DND-41 (cell line): ENCODE measurements around the gene AFF3.

ENCODE experiments used
- ATAC-seq: fragments of 200-7000 bp; cut with Tn5 transposase; 3 replicates; pipeline ENCODE4 v1.9.1; 2021; ENCODE audit warnings: low read depth; ENCODE audit not compliant: insufficient read depth
- DNase-seq: peaks from one replicate; pipeline ENCODE4 v3.0.0-alpha.2; 2020
- H2AFZ ChIP-seq: 2 replicates; pipeline ENCODE4 v1.6.0; 2012; ENCODE audit warnings: low read depth, low read length
- H3K27ac ChIP-seq: 2 replicates; pipeline ENCODE4 v1.5.1; 2012; ENCODE audit warnings: low read length, inconsistent platforms
- H3K27me3 ChIP-seq: fragments of 200-600 bp; sonication (generic); 2 replicates; pipeline ENCODE4 v1.6.0; 2012; ENCODE audit warnings: low read length, mild to moderate bottlenecking, inconsistent platforms; ENCODE audit not compliant: insufficient read depth, poor library complexity
- H3K36me3 ChIP-seq: 2 replicates; pipeline ENCODE4 v1.5.1; 2012; ENCODE audit warnings: low read length, inconsistent platforms; ENCODE audit not compliant: insufficient read depth
- H3K4me1 ChIP-seq: 2 replicates; pipeline ENCODE4 v1.5.1; 2012; ENCODE audit warnings: mild to moderate bottlenecking, low read length; ENCODE audit not compliant: insufficient read depth
- H3K4me2 ChIP-seq: 2 replicates; pipeline ENCODE4 v1.6.0; 2012; ENCODE audit warnings: mild to moderate bottlenecking, moderate library complexity, low read length, inconsistent platforms; ENCODE audit not compliant: insufficient read depth
- H3K4me3 ChIP-seq, 2 experiments: fragments of 200-600 bp in 1 of 2; shearing (Covaris generic) in 1 of 2; 2 replicates each; pipeline ENCODE4 v1.5.1; 2012 to 2016; ENCODE audit warnings: inconsistent platforms in 2 of 2, low read length in 2 of 2, mild to moderate bottlenecking in 2 of 2, low read depth in 1 of 2, moderate library complexity in 1 of 2
- H3K79me2 ChIP-seq: 2 replicates; pipeline ENCODE4 v1.6.0; 2012; ENCODE audit warnings: low read length, inconsistent platforms; ENCODE audit not compliant: insufficient read depth
- H3K9ac ChIP-seq: 2 replicates; pipeline ENCODE4 v1.6.0; 2012; ENCODE audit warnings: low read depth, mild to moderate bottlenecking, inconsistent platforms, low read length, moderate library complexity
- H3K9me3 ChIP-seq: 2 replicates; pipeline ENCODE4 v1.5.1; 2012; ENCODE audit warnings: low read length, moderate library complexity, mild to moderate bottlenecking, inconsistent platforms; ENCODE audit not compliant: insufficient read depth, severe bottlenecking
- H4K20me1 ChIP-seq: 2 replicates; pipeline ENCODE4 v1.6.0; 2012; ENCODE audit warnings: low read length; ENCODE audit not compliant: insufficient read depth
- CTCF ChIP-seq: IDR thresholded peaks from 2 replicates; pipeline ENCODE4 v1.5.1; 2012; ENCODE audit warnings: borderline replicate concordance, low read length, moderate library complexity, mild to moderate bottlenecking; ENCODE audit not compliant: poor library complexity, severe bottlenecking; ENCODE audit errors: extremely low read depth
- EZH2 ChIP-seq: IDR thresholded peaks from 3 replicates; pipeline ENCODE4 v1.6.1; 2012; ENCODE audit warnings: borderline replicate concordance, low read depth, mild to moderate bottlenecking, moderate library complexity, low read length, inconsistent platforms; ENCODE audit not compliant: severe bottlenecking

Gene AFF3

GRCh38 chr2:99961196-99961913 is 181.0 kb downstream of the AFF3 start:
- DNase-seq = no peak
- H3K27ac ChIP-seq = no peak overlapping the region
- no peak overlapping the region for H3K4me2 ChIP-seq
- no peak overlapping the region for H2AFZ ChIP-seq
- H3K79me2 ChIP-seq = no peaks in the 10 kb centered on the region
- H3K4me3 ChIP-seq = no peak overlapping the region
- H3K36me3 ChIP-seq = peaks cover 2% of the 10 kb centered on the region; the same call in 1 of the 2 replicates
- no peak overlapping the region for H3K9ac ChIP-seq
- no peak for ATAC-seq
- H4K20me1 ChIP-seq = no peaks in the 10 kb centered on the region
- H3K27me3 ChIP-seq = no peaks in the 10 kb centered on the region
- TF ChIP-seq EZH2 (no peak), CTCF (no peak)
- H3K9me3 ChIP-seq = no peaks in the 10 kb centered on the region
- no peaks in the 10 kb centered on the region for H3K4me1 ChIP-seq

- H3K9ac ChIP-seq = no peak overlapping the region
- TF ChIP-seq EZH2 (no peak), CTCF (no peak)
- ATAC-seq = no peak
- H3K36me3 ChIP-seq = peaks cover 2% of the 10 kb centered on the region; the same call in 1 of the 2 replicates
- H3K27me3 ChIP-seq = no peaks in the 10 kb centered on the region
- DNase-seq = no peak
- no peaks in the 10 kb centered on the region for H3K79me2 ChIP-seq
- H3K27ac ChIP-seq = no peak overlapping the region
- H3K4me1 ChIP-seq = no peaks in the 10 kb centered on the region
- no peak overlapping the region for H3K4me2 ChIP-seq
- no peaks in the 10 kb centered on the region for H3K9me3 ChIP-seq
- no peak overlapping the region for H2AFZ ChIP-seq
- H3K4me3 ChIP-seq = no peak overlapping the region
- no peaks in the 10 kb centered on the region for H4K20me1 ChIP-seq
Measured at GRCh38 chr2:99960790-99961189, 181.6 kb downstream of the AFF3 start.

- ATAC-seq = no peak
- no peak for TF ChIP-seq EZH2
- TF ChIP-seq CTCF = no peak
- H3K9ac ChIP-seq = no peak overlapping the region
- no peak overlapping the region for H3K4me3 ChIP-seq
- no peak overlapping the region for H3K4me2 ChIP-seq
- H3K27me3 ChIP-seq = no peaks in the 10 kb centered on the region
- H4K20me1 ChIP-seq = no peaks in the 10 kb centered on the region
- H3K79me2 ChIP-seq = no peaks in the 10 kb centered on the region
- H3K27ac ChIP-seq = no peak overlapping the region
- H3K4me1 ChIP-seq = no peaks in the 10 kb centered on the region
- H3K36me3 ChIP-seq = peaks cover 2% of the 10 kb centered on the region; the same call in 1 of the 2 replicates
- no peak for DNase-seq
- no peak overlapping the region for H2AFZ ChIP-seq
- H3K9me3 ChIP-seq = no peaks in the 10 kb centered on the region
Measured at GRCh38 chr2:99960291-99960690, 182.1 kb downstream of the AFF3 start.
